T-helper 2 cell treated with Interferon-gamma antibody and Interleukin-4, amounts not matched to agents 5 μg/mL and 100 μg/mL, for 36 hours (primary cell): Measurements from ENCODE around the gene DCP1A.
A peak's percentile ranks its signal among the peaks of the same experiment; 100 is the strongest.
"Not testable (repeated sequence)": the region's sequence is repeated elsewhere in the genome, so short reads cannot be mapped to it uniquely, and the experiment has no call there.

Experiments used
- DNase-seq: peaks from one replicate; pipeline ENCODE4 v3.0.0; 2021; ENCODE audit warnings: low spot score
- H3K27ac Mint-ChIP-seq: one replicate; pipeline ENCODE4 v1.8.0; 2021; ENCODE audit warnings: mild to moderate bottlenecking, mixed read lengths
- H3K27me3 Mint-ChIP-seq: one replicate; pipeline ENCODE4 v1.8.0; 2021; ENCODE audit warnings: low read depth, mixed read lengths
- H3K36me3 Mint-ChIP-seq: one replicate; pipeline ENCODE4 v1.8.0; 2021; ENCODE audit warnings: low read depth, mixed read lengths
- H3K4me1 Mint-ChIP-seq: one replicate; pipeline ENCODE4 v1.8.0; 2021; ENCODE audit warnings: low read depth, mixed read lengths
- H3K4me3 Mint-ChIP-seq: one replicate; pipeline ENCODE4 v1.8.0; 2022; ENCODE audit warnings: mild to moderate bottlenecking, moderate library complexity, mixed read lengths
- H3K9me3 Mint-ChIP-seq: one replicate; pipeline ENCODE4 v1.8.0; 2021; ENCODE audit warnings: mixed read lengths

Gene DCP1A

GRCh38 chr3:53303957-53304356, 43.4 kb downstream of the DCP1A start:
- H3K4me3 Mint-ChIP-seq: no peak overlapping the region
- H3K4me1 Mint-ChIP-seq: peaks cover 4% of the 10 kb centered on the region
- no peaks in the 10 kb centered on the region for H3K27me3 Mint-ChIP-seq
- no peaks in the 10 kb centered on the region for H3K9me3 Mint-ChIP-seq
- peaks cover 27% of the 10 kb centered on the region for H3K36me3 Mint-ChIP-seq
- no peak for DNase-seq
- no peak overlapping the region for H3K27ac Mint-ChIP-seq

GRCh38 chr3:53303549-53303948, 43.8 kb downstream of the DCP1A start:
- Mint-ChIP-seq H3K4me1 (peaks cover 4% of the 10 kb centered on the region), H3K27ac (no peak overlapping the region), H3K36me3 (peaks cover 24% of the 10 kb centered on the region)

GRCh38 chr3:53300826-53301225, 46.5 kb downstream of the DCP1A start:
- Mint-ChIP-seq H3K9me3 (no peaks in the 10 kb centered on the region), H3K27ac (no peak overlapping the region), H3K27me3 (no peaks in the 10 kb centered on the region), H3K4me1 (peaks cover 4% of the 10 kb centered on the region), H3K36me3 (peaks cover 21% of the 10 kb centered on the region), H3K4me3 (no peak overlapping the region)
- no peak for DNase-seq

More at GRCh38 chr3:53303549-53303948, 43.8 kb downstream of the DCP1A start:
- no peak overlapping the region for H3K4me3 Mint-ChIP-seq
- no peaks in the 10 kb centered on the region for H3K27me3 Mint-ChIP-seq
- no peak for DNase-seq
- H3K9me3 Mint-ChIP-seq: no peaks in the 10 kb centered on the region

GRCh38 chr3:53299611-53300023, 47.7 kb downstream of the DCP1A start:
- not testable (repeated sequence) for H3K4me3 Mint-ChIP-seq, DNase-seq
- peaks cover 21% of the 10 kb centered on the region for H3K36me3 Mint-ChIP-seq

GRCh38 chr3:53295410-53295809, 51.9 kb downstream of the DCP1A start:
- H3K9me3 Mint-ChIP-seq: no peaks in the 10 kb centered on the region
- H3K27ac Mint-ChIP-seq: no peak overlapping the region
- no peak overlapping the region for H3K4me3 Mint-ChIP-seq
- no peak for DNase-seq
- H3K4me1 Mint-ChIP-seq: peaks cover 4% of the 10 kb centered on the region
- no peaks in the 10 kb centered on the region for H3K27me3 Mint-ChIP-seq
- H3K36me3 Mint-ChIP-seq: peaks cover 11% of the 10 kb centered on the region

More at GRCh38 chr3:53299611-53300023, 47.7 kb downstream of the DCP1A start:
- H3K9me3 Mint-ChIP-seq, H3K27me3 Mint-ChIP-seq, H3K27ac Mint-ChIP-seq, H3K4me1 Mint-ChIP-seq: not testable (repeated sequence)

GRCh38 chr3:53293867-53294266, 53.5 kb downstream of the DCP1A start:
- H3K4me3 Mint-ChIP-seq: no peak overlapping the region
- H3K9me3 Mint-ChIP-seq: no peaks in the 10 kb centered on the region
- H3K4me1 Mint-ChIP-seq: no peaks in the 10 kb centered on the region
- peaks cover 6% of the 10 kb centered on the region for H3K36me3 Mint-ChIP-seq
- DNase-seq: no peak
- H3K27me3 Mint-ChIP-seq: no peaks in the 10 kb centered on the region
- peak overlapping the region; percentile 18 for H3K27ac Mint-ChIP-seq

- Mint-ChIP-seq H3K4me1 (no peaks in the 10 kb centered on the region), H3K27me3 (no peaks in the 10 kb centered on the region), H3K27ac (no peak overlapping the region), H3K9me3 (no peaks in the 10 kb centered on the region), H3K4me3 (no peak overlapping the region), H3K36me3 (peaks cover 23% of the 10 kb centered on the region)
- DNase-seq: no peak
These were observed 59.1 kb downstream of the DCP1A start for GRCh38 chr3:53288214-53288613.

GRCh38 chr3:53287131-53287629, 60.2 kb downstream of the DCP1A start:
- no peak for DNase-seq
- no peaks in the 10 kb centered on the region for H3K9me3 Mint-ChIP-seq
- no peaks in the 10 kb centered on the region for H3K27me3 Mint-ChIP-seq
- H3K4me1 Mint-ChIP-seq: no peaks in the 10 kb centered on the region
- peaks cover 26% of the 10 kb centered on the region for H3K36me3 Mint-ChIP-seq
- H3K4me3 Mint-ChIP-seq: no peak overlapping the region
- peak overlapping the region; percentile 20 for H3K27ac Mint-ChIP-seq

GRCh38 chr3:53286727-53287126, 60.6 kb downstream of the DCP1A start:
- DNase-seq: no peak
- Mint-ChIP-seq H3K27ac (no peak overlapping the region), H3K4me3 (no peak overlapping the region), H3K9me3 (no peaks in the 10 kb centered on the region), H3K4me1 (no peaks in the 10 kb centered on the region), H3K36me3 (peaks cover 24% of the 10 kb centered on the region), H3K27me3 (no peaks in the 10 kb centered on the region)

GRCh38 chr3:53282581-53282980, 64.8 kb downstream of the DCP1A start:
- Mint-ChIP-seq H3K27me3 (no peaks in the 10 kb centered on the region), H3K9me3 (no peaks in the 10 kb centered on the region), H3K27ac (no peak overlapping the region), H3K36me3 (peaks cover 20% of the 10 kb centered on the region), H3K4me1 (no peaks in the 10 kb centered on the region), H3K4me3 (no peak overlapping the region)
- no peak for DNase-seq

- Mint-ChIP-seq H3K9me3 (no peaks in the 10 kb centered on the region), H3K4me3 (no peak overlapping the region), H3K27ac (no peak overlapping the region), H3K27me3 (peaks cover 2% of the 10 kb centered on the region), H3K36me3 (peaks cover 6% of the 10 kb centered on the region), H3K4me1 (peaks cover 7% of the 10 kb centered on the region)
- no peak for DNase-seq
These were observed 68.7 kb downstream of the DCP1A start for GRCh38 chr3:53278667-53279066.

- Mint-ChIP-seq H3K27me3 (peaks cover 2% of the 10 kb centered on the region), H3K9me3 (no peaks in the 10 kb centered on the region), H3K27ac (peak overlapping the region; percentile 87)
These were observed 72.3 kb downstream of the DCP1A start for GRCh38 chr3:53274938-53275605.

GRCh38 chr3:53273146-53273670, 74.1 kb downstream of the DCP1A start:
- Mint-ChIP-seq H3K27me3 (peaks cover 2% of the 10 kb centered on the region), H3K36me3 (no peaks in the 10 kb centered on the region), H3K9me3 (no peaks in the 10 kb centered on the region), H3K27ac (no peak overlapping the region), H3K4me3 (no peak overlapping the region), H3K4me1 (peaks cover 25% of the 10 kb centered on the region)
- no peak for DNase-seq

More at GRCh38 chr3:53274938-53275605, 72.3 kb downstream of the DCP1A start:
- H3K4me3 Mint-ChIP-seq: peak overlapping the region; percentile 60
- no peaks in the 10 kb centered on the region for H3K36me3 Mint-ChIP-seq
- DNase-seq: no peak
- peaks cover 20% of the 10 kb centered on the region for H3K4me1 Mint-ChIP-seq

- Mint-ChIP-seq H3K9me3 (no peaks in the 10 kb centered on the region), H3K4me1 (peaks cover 22% of the 10 kb centered on the region), H3K36me3 (no peaks in the 10 kb centered on the region), H3K27ac (peak overlapping the region; percentile 81), H3K4me3 (peak overlapping the region; percentile 50), H3K27me3 (peaks cover under 1% of the 10 kb centered on the region)
- DNase-seq: peak; percentile 15
These were observed 77.2 kb downstream of the DCP1A start for GRCh38 chr3:53269888-53270880.
